K562 (cell line): ENCODE measurements around the gene LGR6. TPM values are rescaled to one million over a fixed set of nuclear protein-coding genes. Genes with fewer than 3 reads are reported as not detected.
A peak's percentile ranks its signal among the peaks of the same experiment; 100 is the strongest.

Source experiments
- BCOR ChIP-seq: fragments of 450-650 bp; IDR thresholded peaks from 2 replicates; pipeline ENCODE4 v1.6.1; 2016
- EGR1 ChIP-seq: fragments of 450-650 bp; conservative IDR thresholded peaks from 2 replicates; pipeline ENCODE4 v1.6.1; 2017; ENCODE audit warnings: mild to moderate bottlenecking
- GABPB1 ChIP-seq: sonication (generic); formaldehyde crosslinking; IDR thresholded peaks from 2 replicates; pipeline ENCODE4 v1.8.0; 2022; ENCODE audit warnings: mild to moderate bottlenecking, missing genetic modification reagents
- HDAC8 ChIP-seq: fragments of 450-650 bp; IDR thresholded peaks from 2 replicates; pipeline ENCODE4 v1.6.1; 2016; ENCODE audit warnings: mild to moderate bottlenecking, missing genetic modification characterization, moderate library complexity, missing compliant biosample characterization
- NR2C2 ChIP-seq, 2 experiments: fragments of 200-800 bp in 1 of 2; sonication (Bioruptor generic) in 1 of 2; sonication (generic) in 1 of 2; formaldehyde crosslinking in 1 of 2; IDR thresholded peaks; 2 replicates each; pipeline versions ENCODE4 v1.6.1 to v1.8.0; 2016 to 2022; ENCODE audit warnings: mild to moderate bottlenecking in 1 of 2, missing compliant biosample characterization in 1 of 2, missing genetic modification characterization in 1 of 2, missing genetic modification reagents in 1 of 2
- TAF1 ChIP-seq: IDR thresholded peaks from 2 replicates; pipeline ENCODE4 v1.6.1; 2011; ENCODE audit warnings: mild to moderate bottlenecking, low read length, moderate library complexity; ENCODE audit not compliant: insufficient read depth, control insufficient read depth, severe bottlenecking; ENCODE audit errors: extremely low read depth
- TGIF2 ChIP-seq: sonication (generic); formaldehyde crosslinking; IDR thresholded peaks from 2 replicates; pipeline ENCODE4 v1.8.1; 2022; ENCODE audit warnings: mild to moderate bottlenecking, missing genetic modification reagents, moderate library complexity
- ZNF253 ChIP-seq: fragments of 250-450 bp; sonication (Bioruptor Pico); conservative IDR thresholded peaks from 2 replicates; pipeline ENCODE4 v1.6.1; 2021; ENCODE audit warnings: mild to moderate bottlenecking
- ZNF263 ChIP-seq: sonication (generic); formaldehyde crosslinking; IDR thresholded peaks from 2 replicates; pipeline ENCODE4 v1.8.0; 2022; ENCODE audit warnings: mild to moderate bottlenecking, missing genetic modification reagents, borderline replicate concordance
- ZNF644 ChIP-seq: fragments of 200-800 bp; sonication (Bioruptor generic); IDR thresholded peaks from 2 replicates; pipeline ENCODE4 v1.6.1; 2016; ENCODE audit warnings: low read depth, missing genetic modification characterization, missing compliant biosample characterization
- polyA plus RNA-seq, 8 experiments: library from polyadenylated mRNA; depleted of rRNA in 4 of 8; stranded (reverse) in 5 of 8; unstranded in 3 of 8; fragments of >200 nt; fragmentation: Nextera tagmentation in 2 of 8; fragmentation: Illumina TruSeq in 1 of 8; extraction: Ambion mirVana in 2 of 8; extraction: Trizol in 1 of 8; gene quantifications; 2 replicates each; pipeline versions ENCODE4 v1.2.1 to v1.2.3, GENCODE V29; 2011 to 2014; ENCODE audit warnings: inconsistent platforms in 1 of 8, missing spikeins in 1 of 8
- total RNA-seq, 7 experiments: library from RNA; depleted of rRNA in 6 of 7; stranded (reverse); fragments of >200 nt in 6 of 7; fragmentation: Illumina TruSeq in 2 of 7; extraction: Trizol in 2 of 7; gene quantifications; 2 replicates each; pipeline versions ENCODE4 v1.2.1 to v1.2.3, GENCODE V29; 2011 to 2021; ENCODE audit warnings: low replicate concordance in 1 of 7
- TF ChIP-seq, protein P1 (sequence below): fragments of 200-600 bp; sonication (generic); IDR thresholded peaks from one replicate; pipeline ENCODE4 v1.6.1; 2012; ENCODE audit warnings: mild to moderate bottlenecking, low read depth, low read length, inconsistent platforms
- TF ChIP-seq, protein P2 (sequence below): sonication (generic); formaldehyde crosslinking; IDR thresholded peaks from 2 replicates; pipeline ENCODE4 v1.9.0; 2022; ENCODE audit warnings: mild to moderate bottlenecking, missing genetic modification reagents
- TF ChIP-seq, protein P3 (sequence below): fragments of 450-650 bp; formaldehyde crosslinking; IDR thresholded peaks from 2 replicates; pipeline ENCODE4 v1.4.0; 2022; ENCODE audit warnings: missing genetic modification characterization

LGR6 gene
- total and polyA plus RNA-seq, 9 of the 15 experiments (the other 6 are each of a cell fraction or from before 2014, with no cell fraction given), result 0.01 to 0.54 (median 0.17) TPM; not detected in 1

DNA sequence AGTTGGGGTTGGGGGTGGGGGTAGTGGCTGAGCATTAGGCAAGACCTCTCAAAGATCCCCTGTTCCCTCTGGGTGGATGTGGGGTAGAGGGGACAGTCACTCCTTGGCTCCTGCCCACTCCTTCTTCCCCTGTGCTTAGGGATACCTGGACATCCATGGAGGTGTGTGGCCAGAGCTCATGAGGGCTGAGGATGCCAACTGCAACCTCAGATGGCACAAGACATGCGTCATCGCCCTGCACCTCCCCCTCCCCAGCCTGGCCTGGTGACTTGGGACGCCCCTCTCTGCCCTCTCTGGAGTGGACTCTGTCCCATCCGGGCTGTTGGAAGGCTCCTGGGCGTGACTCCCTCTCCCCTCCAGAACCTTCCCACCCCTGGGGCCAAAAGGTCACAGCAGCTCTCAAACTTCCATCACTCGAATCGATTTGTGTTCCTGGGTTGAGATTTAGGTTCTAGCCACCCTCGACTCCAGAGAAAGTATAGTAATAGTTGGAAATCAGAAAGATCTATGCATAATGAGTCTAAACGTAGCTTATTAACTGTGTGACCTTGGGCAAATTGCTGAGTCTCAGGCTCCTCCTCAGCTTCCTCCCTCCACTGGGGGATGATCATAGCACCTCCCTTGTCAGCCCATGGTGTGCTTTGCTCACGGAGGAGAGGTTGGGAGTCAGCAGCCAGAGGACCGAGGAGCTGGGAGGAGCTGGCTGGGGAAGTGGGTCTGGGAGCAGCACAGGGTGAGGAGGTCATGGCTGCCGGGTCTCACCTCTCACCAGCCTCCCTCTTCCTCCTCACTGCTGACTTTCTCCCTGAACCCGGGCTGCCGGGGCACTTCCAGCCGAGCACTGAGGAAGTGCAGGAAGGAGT, 30.9 kb upstream of the LGR6 start (continued):
- TF ChIP-seq, protein P1, sequence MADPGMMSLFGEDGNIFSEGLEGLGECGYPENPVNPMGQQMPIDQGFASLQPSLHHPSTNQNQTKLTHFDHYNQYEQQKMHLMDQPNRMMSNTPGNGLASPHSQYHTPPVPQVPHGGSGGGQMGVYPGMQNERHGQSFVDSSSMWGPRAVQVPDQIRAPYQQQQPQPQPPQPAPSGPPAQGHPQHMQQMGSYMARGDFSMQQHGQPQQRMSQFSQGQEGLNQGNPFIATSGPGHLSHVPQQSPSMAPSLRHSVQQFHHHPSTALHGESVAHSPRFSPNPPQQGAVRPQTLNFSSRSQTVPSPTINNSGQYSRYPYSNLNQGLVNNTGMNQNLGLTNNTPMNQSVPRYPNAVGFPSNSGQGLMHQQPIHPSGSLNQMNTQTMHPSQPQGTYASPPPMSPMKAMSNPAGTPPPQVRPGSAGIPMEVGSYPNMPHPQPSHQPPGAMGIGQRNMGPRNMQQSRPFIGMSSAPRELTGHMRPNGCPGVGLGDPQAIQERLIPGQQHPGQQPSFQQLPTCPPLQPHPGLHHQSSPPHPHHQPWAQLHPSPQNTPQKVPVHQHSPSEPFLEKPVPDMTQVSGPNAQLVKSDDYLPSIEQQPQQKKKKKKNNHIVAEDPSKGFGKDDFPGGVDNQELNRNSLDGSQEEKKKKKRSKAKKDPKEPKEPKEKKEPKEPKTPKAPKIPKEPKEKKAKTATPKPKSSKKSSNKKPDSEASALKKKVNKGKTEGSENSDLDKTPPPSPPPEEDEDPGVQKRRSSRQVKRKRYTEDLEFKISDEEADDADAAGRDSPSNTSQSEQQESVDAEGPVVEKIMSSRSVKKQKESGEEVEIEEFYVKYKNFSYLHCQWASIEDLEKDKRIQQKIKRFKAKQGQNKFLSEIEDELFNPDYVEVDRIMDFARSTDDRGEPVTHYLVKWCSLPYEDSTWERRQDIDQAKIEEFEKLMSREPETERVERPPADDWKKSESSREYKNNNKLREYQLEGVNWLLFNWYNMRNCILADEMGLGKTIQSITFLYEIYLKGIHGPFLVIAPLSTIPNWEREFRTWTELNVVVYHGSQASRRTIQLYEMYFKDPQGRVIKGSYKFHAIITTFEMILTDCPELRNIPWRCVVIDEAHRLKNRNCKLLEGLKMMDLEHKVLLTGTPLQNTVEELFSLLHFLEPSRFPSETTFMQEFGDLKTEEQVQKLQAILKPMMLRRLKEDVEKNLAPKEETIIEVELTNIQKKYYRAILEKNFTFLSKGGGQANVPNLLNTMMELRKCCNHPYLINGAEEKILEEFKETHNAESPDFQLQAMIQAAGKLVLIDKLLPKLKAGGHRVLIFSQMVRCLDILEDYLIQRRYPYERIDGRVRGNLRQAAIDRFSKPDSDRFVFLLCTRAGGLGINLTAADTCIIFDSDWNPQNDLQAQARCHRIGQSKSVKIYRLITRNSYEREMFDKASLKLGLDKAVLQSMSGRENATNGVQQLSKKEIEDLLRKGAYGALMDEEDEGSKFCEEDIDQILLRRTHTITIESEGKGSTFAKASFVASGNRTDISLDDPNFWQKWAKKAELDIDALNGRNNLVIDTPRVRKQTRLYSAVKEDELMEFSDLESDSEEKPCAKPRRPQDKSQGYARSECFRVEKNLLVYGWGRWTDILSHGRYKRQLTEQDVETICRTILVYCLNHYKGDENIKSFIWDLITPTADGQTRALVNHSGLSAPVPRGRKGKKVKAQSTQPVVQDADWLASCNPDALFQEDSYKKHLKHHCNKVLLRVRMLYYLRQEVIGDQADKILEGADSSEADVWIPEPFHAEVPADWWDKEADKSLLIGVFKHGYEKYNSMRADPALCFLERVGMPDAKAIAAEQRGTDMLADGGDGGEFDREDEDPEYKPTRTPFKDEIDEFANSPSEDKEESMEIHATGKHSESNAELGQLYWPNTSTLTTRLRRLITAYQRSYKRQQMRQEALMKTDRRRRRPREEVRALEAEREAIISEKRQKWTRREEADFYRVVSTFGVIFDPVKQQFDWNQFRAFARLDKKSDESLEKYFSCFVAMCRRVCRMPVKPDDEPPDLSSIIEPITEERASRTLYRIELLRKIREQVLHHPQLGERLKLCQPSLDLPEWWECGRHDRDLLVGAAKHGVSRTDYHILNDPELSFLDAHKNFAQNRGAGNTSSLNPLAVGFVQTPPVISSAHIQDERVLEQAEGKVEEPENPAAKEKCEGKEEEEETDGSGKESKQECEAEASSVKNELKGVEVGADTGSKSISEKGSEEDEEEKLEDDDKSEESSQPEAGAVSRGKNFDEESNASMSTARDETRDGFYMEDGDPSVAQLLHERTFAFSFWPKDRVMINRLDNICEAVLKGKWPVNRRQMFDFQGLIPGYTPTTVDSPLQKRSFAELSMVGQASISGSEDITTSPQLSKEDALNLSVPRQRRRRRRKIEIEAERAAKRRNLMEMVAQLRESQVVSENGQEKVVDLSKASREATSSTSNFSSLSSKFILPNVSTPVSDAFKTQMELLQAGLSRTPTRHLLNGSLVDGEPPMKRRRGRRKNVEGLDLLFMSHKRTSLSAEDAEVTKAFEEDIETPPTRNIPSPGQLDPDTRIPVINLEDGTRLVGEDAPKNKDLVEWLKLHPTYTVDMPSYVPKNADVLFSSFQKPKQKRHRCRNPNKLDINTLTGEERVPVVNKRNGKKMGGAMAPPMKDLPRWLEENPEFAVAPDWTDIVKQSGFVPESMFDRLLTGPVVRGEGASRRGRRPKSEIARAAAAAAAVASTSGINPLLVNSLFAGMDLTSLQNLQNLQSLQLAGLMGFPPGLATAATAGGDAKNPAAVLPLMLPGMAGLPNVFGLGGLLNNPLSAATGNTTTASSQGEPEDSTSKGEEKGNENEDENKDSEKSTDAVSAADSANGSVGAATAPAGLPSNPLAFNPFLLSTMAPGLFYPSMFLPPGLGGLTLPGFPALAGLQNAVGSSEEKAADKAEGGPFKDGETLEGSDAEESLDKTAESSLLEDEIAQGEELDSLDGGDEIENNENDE, result no peak
- TF ChIP-seq GABPB1 (CRISPR knock-in tag), result 0 out of 2 replicates have a peak, but pooled peaks have one; percentile 44
- peak; percentile 34; the same call in 1 of the 2 replicates for TF ChIP-seq NR2C2 (CRISPR knock-in tag; IDR thresholded peaks at IDR 0.05)
- TF ChIP-seq NR2C2 (tag; IDR thresholded peaks at IDR 0.05), result peak; percentile 85
- TF ChIP-seq ZNF253 (CRISPR knock-in tag), result no peak
- TF ChIP-seq, protein P2, sequence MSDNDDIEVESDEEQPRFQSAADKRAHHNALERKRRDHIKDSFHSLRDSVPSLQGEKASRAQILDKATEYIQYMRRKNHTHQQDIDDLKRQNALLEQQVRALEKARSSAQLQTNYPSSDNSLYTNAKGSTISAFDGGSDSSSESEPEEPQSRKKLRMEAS, result peak; percentile 40; the same call in 1 of the 2 replicates
- no peak for TF ChIP-seq BCOR
- TF ChIP-seq TGIF2 (CRISPR knock-in tag), result no peak
- TF ChIP-seq TAF1, result peak; percentile 56
- TF ChIP-seq ZNF263 (CRISPR knock-in tag), result peak; percentile 95
- TF ChIP-seq HDAC8 (tag), result no peak
- TF ChIP-seq, protein P3, sequence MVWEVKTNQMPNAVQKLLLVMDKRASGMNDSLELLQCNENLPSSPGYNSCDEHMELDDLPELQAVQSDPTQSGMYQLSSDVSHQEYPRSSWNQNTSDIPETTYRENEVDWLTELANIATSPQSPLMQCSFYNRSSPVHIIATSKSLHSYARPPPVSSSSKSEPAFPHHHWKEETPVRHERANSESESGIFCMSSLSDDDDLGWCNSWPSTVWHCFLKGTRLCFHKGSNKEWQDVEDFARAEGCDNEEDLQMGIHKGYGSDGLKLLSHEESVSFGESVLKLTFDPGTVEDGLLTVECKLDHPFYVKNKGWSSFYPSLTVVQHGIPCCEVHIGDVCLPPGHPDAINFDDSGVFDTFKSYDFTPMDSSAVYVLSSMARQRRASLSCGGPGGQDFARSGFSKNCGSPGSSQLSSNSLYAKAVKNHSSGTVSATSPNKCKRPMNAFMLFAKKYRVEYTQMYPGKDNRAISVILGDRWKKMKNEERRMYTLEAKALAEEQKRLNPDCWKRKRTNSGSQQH (CRISPR knock-in tag), result 0 out of 2 replicates have a peak, but pooled peaks have one; percentile 48
- no peak for TF ChIP-seq EGR1
- TF ChIP-seq ZNF644 (tag), result 0 out of 2 replicates have a peak, but pooled peaks have one; percentile 1
